Activated CD4-positive, CD25-positive, alpha-beta regulatory T cell treated with anti-CD3 and anti-CD28 coated beads, Interleukin-2, amount 50 U/mL, for 24 hours (primary cell): ENCODE measurements around the gene PRKAR1B.

Experiments
- ATAC-seq, 2 donors: fragments of 150-1000 bp; cut with Tn5 transposase; one replicate each; pipeline ENCODE4 v1.10.0; 2021; ENCODE audit warnings: mild to moderate bottlenecking in 1 of 2, moderate library complexity in 1 of 2

The PRKAR1B gene

DNA sequence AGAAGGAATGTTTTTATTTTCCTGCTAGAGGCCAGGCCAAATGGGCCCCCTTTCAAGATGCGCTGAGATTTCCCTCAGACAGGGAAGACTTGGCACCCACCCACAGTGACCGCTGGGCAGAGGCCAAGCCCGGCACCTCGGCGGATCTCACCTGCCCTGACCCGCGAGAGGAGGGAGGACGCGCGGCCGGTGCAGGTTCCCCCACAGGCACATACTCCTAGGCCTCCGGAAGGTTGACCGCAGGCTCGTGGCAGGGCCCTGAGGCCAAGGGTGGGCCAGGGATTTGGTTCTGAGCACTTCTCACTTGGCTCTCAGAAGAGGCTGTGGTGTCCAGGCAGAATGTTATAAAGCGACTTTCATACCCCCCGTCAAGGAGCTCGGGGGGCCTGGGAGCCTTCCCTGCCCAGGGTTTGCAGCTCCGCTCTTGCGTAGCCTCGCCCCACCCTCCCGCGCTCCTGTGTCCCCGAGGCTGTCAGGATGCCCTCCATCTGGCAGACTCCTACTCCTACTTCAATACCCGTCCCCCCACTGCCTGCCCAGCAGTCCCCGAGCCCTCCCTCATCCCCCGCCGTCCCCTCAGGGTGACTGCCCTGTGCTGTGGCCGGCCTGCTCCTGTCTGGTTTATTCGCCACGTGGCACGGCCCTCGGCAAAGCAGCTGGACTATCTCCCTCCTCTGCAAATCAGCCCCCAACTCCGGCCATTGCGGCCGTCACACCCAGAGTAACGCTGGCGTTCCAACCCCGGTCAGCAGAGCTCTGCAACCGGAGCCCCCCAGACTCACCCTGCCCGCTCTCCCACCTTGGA, 156.9 kb downstream of the PRKAR1B start:
- ATAC-seq, result no peak

DNA sequence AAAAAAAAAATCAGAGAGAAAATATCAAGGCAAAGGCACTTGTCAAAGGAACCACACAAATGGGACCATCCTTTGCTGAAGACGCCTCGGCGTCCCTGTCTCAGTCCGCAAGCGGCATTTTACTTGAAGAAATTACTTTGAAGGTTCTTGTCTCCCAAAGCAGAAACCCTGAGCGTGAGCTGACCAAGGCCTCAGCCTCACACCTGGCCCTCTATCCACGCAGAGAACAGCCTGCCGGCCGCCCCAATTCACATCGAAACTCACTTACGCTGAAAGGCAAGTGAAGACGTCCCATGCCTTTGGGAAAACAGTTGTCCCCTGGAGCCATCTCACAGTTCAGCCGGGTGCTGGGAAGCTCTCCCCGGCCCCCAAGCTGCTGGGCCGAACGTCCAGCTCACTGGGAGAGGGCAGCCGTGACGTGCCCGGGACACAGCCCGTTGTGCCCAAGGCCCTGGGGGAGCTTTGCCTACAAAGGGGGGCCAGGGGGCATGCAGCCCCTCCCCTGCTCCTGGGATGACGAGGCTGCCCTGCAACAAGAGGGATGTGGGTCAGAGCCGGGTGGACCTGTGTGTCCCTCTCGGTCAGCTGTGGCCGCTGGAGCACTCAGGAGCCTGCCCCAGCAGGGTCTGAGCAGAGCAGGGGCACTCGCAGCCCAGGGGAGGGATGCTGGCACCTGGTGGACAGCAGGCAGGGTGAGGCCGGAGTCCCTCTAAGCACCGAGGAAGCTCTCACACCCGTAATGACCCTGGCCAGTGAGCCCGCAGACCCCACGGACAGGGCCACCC, 157.8 kb downstream of the PRKAR1B start:
- ATAC-seq, result no peak

DNA sequence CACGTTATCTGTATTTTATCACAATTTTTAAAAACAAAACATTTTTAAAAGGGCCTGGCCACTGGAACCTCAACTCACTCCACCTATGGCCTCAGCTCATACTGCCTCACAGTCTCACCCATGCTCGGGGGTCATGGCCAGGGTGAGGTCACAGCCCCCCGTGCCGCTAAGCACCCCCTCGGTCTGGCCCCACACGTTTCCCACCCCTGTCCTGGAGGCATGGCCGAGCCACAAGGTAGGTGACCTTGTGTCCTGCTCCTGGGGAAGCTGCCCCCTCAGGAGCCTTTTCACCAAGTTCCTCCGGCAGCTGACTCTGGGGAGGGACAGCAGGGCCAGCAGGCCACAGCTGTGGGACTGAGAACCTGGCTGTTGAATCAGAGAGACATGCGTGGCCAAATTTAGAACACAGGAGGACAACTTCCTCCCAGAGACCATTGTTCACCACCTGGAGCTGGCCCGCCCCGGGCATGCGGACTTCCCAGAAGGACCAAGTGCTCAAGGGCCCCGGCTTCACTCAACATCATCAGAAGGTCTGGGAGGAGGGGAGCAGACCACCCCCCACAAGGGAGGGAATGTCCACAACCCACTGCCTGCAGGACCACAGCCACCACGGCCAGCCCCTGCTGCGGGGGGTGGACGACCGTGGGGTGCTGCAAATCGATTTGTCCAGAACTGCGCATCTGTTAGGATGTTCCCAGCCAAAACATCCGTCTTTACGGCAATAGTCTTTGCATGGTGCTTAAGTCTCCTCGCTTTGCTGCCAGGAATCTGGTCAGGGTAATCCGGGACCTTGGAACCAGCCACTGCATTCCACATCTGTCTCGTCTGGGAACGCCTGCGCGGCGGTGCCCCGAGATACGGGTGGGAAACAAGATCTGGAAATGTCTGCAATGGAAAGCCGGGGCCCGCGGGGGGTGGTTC, 158.8 kb downstream of the PRKAR1B start:
- ATAC-seq, result no peak

DNA sequence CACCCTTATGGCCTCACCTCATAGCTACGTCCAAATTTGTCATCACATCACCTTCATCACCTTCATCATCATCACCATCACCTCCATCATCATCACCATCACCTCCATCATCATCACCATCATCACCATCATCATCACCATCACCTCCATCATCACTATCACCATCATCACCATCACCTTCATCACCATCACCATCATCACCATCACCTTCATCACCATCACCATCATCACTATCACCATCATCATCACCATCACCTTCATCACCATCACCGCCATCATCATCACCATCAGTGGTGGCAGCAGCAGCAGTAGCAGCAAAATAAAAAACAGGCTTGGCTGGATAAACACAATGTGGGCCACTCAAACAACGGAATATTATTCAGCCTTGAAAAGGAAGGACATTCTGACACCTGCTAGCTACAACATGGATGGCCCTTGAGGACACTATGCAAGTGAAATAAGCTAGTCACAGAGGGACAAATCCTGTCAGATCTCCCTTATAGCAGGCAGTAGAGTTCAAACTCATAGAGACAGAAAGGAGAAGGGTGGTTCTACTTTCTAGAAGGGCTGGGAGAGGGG, 159.7 kb downstream of the PRKAR1B start:
- ATAC-seq, result no peak

GRCh38 chr7:566100-566499, 161.0 kb downstream of the PRKAR1B start:
- ATAC-seq, result peak in 1 of 2 donors; percentile 45

DNA sequence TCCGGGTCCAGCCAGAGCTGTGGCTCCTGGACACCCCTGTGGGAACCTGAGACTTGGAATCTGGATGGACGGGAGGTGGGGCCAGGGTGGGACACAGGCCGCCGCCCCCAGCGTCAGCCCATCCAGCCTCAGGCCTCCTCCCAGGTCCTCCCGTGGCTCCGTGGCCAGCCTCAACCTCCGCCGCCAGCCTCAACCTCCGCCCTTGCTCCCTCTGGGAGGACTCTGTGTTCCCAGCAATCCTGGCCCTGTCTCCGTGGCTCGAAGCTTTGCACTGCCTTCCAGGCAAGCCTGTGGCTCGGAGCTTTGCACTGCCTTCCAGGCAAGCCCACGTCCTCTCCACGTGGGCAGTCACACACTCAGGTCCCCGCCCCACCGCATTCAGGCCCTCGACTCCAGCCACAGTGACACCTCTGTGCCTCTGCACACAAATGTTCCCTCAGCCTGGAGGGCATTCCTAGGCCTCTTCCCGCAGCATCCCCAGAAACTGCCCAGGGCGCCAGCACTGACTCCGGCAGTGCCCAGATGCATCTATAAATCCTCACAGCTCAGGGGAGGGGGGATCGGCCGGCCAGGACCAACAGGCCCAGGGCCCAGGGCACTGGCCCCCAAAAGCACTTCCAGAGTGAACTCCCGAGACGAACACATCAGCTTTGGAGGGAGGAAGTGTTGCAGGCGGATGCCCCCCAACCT, 162.8 kb downstream of the PRKAR1B start:
- no peak for ATAC-seq

DNA sequence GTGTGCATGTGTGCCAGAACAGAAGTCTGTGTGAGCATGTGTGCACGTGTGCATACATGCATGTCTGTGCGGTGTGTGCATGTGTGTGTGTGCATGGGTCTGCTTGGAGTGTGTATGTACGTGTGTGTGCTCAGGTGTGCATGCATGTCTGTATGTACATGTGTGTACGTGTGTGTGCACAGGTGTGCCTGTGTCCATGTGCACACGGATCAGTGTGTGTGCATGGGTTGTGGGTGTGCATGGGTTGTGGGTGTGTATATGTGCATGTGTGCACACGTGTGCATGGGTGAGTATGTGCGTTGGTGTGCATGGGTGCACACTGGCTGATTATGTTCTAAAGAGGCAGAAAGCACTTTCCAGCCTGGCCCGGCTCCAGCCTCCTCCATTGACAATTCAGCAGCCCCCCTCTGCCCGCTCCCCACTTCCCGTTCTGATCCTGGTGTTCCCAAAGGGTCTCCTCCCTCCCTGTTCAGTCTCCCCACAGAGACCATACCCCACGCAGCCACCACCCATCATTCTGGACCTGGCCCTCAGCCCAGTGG, 163.4 kb downstream of the PRKAR1B start:
- ATAC-seq, result no peak

- no peak for ATAC-seq
Measured at GRCh38 chr7:562789-563628, 164.1 kb downstream of the PRKAR1B start.

GRCh38 chr7:562374-562675, 164.8 kb downstream of the PRKAR1B start:
- ATAC-seq, result no peak

DNA sequence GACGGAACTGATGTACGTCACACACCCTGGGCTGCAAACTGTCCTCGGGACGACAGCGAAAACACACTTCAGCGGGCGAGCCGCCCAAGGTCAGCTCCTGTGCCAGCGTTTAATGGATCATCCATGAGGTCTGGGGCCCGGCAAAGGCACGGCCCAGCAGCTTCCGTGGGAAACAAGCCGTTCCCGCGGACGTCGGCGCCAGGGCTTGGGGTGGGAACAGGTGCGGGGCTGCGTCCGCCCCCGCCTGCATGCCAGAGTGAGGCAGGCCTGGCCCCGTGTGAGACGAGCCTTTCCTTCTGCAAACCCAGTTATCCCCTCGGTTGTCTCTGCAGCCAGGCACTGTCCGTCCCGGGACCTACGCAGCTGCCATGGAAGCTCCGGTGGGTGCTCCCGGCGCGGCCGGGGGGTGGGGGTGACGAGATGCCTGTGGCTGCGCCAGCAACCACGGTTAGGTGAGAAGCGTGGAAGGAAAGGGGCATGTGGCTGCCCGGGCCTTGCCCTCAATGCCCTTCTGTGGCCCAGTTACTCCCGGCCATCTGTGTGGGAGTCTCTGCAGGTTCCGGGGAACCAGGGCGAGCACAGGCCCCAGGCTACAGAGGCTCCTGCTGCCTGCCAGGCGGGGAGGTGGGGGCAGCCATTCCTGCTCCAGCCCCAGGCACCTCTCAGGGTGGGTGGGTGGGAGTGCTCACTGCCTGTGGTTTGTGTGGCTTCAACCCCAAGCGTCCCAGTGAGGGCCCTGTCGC, 165.3 kb downstream of the PRKAR1B start:
- ATAC-seq, result no peak

DNA sequence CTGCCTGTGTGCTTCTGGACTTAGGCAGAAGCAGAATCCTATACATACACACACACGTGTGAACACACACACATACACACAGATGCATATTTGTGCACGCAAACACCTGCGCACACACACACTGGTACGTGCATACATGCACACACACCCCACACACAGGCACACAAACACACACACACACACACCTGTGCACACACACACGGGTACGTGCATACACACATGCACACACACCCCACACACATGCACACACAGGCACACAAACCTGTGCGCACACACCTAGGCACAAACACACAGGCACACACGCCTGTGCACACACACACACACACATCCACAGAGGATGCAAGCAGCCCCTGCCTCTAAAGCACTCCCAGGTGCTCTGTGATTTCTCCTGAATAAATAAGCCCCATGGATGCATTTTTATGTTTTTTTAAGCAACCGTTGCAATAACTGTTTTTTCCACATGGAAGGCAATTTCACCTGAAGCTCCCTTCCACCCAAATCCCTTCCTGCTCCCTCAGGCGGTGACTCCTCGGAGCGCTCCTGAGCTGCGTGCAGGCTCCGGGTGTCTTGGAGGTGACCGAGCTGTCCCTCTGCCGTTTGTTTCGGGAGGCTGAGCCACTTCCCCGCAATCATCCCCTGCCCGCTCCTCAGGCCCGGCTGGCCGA, 166.0 kb downstream of the PRKAR1B start:
- no peak for ATAC-seq

- ATAC-seq, result no peak
Measured at GRCh38 chr7:559396-559705, 167.7 kb downstream of the PRKAR1B start.

- no peak for ATAC-seq
Measured at GRCh38 chr7:557558-557881, 169.6 kb downstream of the PRKAR1B start.

DNA sequence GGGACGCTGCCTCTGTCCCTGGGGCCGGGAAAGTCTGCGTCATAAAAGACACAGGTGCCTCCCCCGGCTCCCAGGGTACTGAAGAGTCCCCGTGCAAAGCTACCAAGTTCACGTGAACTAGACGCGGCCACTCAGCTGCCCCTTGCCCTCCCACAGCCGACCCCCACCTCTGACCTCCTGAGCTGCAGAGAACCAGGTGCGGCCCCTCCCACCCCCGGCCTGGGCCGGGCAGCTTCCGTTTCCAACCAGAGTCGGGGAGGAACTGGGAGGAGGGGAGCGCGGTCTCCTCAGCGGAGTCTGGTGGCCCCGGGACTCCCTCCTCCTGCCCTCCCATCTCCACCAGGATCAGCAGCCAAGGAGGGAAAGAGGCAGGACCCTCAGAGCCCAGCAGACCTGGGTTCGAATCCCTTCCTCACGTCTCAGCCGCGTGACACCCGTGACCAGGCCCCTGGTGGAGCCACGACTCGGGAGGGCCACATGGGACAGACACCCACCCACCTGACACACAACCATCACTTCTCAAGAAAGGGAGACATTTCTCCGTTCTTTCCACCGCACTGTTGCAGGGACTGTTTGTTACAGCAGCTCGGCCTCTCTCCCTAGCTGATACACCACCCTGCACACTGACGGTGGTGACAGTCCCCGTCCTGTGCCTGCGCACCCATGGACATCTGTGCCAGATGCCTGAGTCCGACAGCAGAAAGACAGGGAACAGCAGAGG, 170.1 kb downstream of the PRKAR1B start:
- no peak for ATAC-seq

DNA sequence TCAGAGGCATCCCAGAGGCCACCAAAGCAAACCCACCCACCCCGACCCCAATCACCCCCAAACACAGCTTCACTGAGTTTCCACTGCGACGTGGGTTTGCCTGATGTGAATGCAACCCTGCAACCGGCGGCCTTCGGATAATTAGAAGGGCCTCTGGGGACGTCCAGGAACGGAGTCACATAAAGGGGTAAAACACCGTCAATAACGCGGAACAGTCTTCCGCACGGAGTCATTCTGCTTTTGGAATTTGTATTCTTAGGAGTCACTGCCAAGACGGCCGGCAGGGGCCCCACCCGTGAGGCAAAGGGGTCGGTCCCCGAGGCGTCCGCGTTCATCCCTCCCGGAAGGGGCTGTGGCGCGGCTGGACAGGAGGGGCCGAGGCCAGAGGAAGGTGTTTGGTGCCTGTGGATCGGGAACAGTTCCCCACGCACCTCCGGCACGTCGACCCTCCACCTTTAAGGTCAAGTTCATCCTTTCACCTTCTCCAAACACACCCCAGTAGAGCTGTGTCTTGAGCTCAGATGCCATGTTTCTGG, 170.7 kb downstream of the PRKAR1B start:
- ATAC-seq, result no peak

- ATAC-seq, result no peak
Measured at GRCh38 chr7:555551-556160, 171.4 kb downstream of the PRKAR1B start.

DNA sequence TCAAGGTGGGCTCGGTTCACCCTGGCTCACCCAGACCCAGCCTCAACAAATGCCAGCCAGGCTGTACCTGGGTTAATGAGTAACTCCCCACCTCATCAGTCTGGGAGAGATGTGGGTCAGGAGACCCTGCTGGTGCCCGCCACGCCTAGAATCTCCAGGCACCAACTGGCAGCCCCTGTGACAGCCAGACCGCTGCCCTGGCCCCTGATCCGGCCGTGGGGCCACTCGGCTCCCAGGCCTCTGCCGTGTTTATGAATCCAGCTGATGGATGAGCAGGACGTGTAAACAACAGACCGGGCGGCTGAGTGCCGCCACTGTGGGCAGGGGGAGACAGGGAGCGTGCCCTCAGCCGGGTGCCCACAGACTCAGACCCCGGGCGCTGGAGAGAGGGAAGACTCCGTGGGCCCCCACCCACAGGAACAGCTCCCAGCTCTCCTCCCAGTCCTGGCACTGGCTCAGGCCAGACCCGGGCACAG, 173.4 kb downstream of the PRKAR1B start:
- no peak for ATAC-seq

DNA sequence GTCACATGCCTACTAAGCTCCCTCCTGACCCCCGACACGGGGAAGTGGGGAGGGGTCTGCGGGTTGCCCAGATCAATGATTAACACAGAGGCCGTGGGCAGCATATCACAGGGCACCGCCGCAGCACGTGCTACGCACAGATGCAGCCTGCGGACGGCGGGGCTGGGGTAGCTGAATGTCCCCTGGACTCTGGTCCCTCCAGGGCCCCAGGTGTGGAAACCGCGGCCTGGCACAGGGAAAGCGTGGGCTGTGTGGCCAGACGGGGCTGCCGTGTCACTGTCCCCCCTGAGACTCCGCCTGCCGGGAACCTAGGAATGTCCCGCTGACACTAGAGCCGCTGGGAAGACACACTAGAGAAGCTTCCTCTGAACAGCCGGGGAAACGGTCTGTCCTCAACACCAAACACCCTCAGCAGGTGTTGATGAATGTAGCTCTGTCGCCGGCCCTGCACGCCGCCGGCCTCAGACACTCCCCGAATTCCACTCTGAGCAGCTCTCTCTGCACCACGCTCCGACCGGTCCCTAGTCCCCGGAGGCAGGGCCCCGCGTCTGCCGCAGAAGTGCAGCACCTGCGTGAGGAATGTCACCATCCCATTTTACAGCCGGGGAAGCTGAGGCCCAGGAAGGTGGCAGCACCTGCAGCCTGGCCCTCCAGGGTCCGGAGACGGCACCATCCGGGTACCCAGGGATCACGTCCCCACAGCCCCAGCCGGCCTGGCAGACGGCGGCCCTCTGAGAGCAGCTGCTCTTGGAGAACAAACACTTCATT, 174.0 kb downstream of the PRKAR1B start:
- no peak for ATAC-seq
